Osteoblast (primary cell): ENCODE results near the gene KCTD13. TPM values are rescaled to one million over a fixed set of nuclear protein-coding genes. Genes with fewer than 3 reads are reported as not detected.
A peak's percentile ranks its signal among the peaks of the same experiment; 100 is the strongest.
"Not testable (repeated sequence)": the region's sequence is repeated elsewhere in the genome, so short reads cannot be mapped to it uniquely, and the experiment has no call there.

Experiments used
- DNase-seq: peaks from one replicate; pipeline ENCODE4 v3.0.0; 2011; ENCODE audit warnings: low spot score, mixed read lengths; ENCODE audit not compliant: insufficient read length; ENCODE audit errors: missing footprints
- H2AFZ ChIP-seq: 2 replicates; pipeline ENCODE4 v1.6.0; 2011; ENCODE audit warnings: mild to moderate bottlenecking, low read length
- H3K27ac ChIP-seq: 2 replicates; pipeline ENCODE4 v1.5.1; 2011; ENCODE audit warnings: mild to moderate bottlenecking, low read depth, low read length, moderate library complexity
- H3K27me3 ChIP-seq: 2 replicates; pipeline ENCODE4 v1.6.0; 2012; ENCODE audit warnings: mild to moderate bottlenecking, control low read depth, inconsistent platforms, low read length, moderate library complexity; ENCODE audit not compliant: insufficient read depth
- H3K36me3 ChIP-seq: 2 replicates; pipeline ENCODE4 v1.5.1; 2011; ENCODE audit warnings: mild to moderate bottlenecking, low read length, control low read depth, moderate library complexity; ENCODE audit not compliant: insufficient read depth
- H3K4me1 ChIP-seq: 2 replicates; pipeline ENCODE4 v1.5.1; 2011; ENCODE audit warnings: mild to moderate bottlenecking, low read length, control low read depth, moderate library complexity; ENCODE audit not compliant: insufficient read depth
- H3K4me2 ChIP-seq: 2 replicates; pipeline ENCODE4 v1.6.0; 2011; ENCODE audit warnings: mild to moderate bottlenecking, low read length; ENCODE audit not compliant: insufficient read depth
- H3K4me3 ChIP-seq: fragments of 200-600 bp; sonication (generic); 3 replicates; pipeline ENCODE4 v1.5.1; 2012; ENCODE audit warnings: mild to moderate bottlenecking, low read length, inconsistent platforms; ENCODE audit not compliant: insufficient read depth
- H3K79me2 ChIP-seq: 2 replicates; pipeline ENCODE4 v1.6.0; 2012; ENCODE audit warnings: mild to moderate bottlenecking, low read length, control low read depth, inconsistent platforms; ENCODE audit not compliant: insufficient read depth
- H3K9me3 ChIP-seq: 2 replicates; pipeline ENCODE4 v1.5.1; 2011; ENCODE audit warnings: low read depth, low read length, control low read depth
- H4K20me1 ChIP-seq: 2 replicates; pipeline ENCODE4 v1.6.0; 2012; ENCODE audit warnings: mild to moderate bottlenecking, low read length, control low read depth; ENCODE audit not compliant: insufficient read depth
- CTCF ChIP-seq: IDR thresholded peaks from 2 replicates; pipeline ENCODE4 v1.5.1; 2011; ENCODE audit warnings: mild to moderate bottlenecking, low read depth, low read length, moderate library complexity; ENCODE audit errors: extremely low read depth
- total RNA-seq: library from RNA; depleted of rRNA; stranded (reverse); fragments of >200 nt; gene quantifications from 2 replicates; pipeline ENCODE4 v1.2.3, GENCODE V29; 2012

KCTD13 gene
- total RNA-seq, 1 donor, result 11.9 TPM

GRCh38 chr16:29871822-29872546, 54.0 kb downstream of the KCTD13 start:
- Histone ChIP-seq H3K9me3 (no peaks in the 10 kb centered on the region), H4K20me1 (no peaks in the 10 kb centered on the region), H2AFZ (no peak overlapping the region)

GRCh38 chr16:29869067-29869466, 57.0 kb downstream of the KCTD13 start:
- not testable (repeated sequence) for H3K4me2 ChIP-seq, H3K9me3 ChIP-seq, H3K4me1 ChIP-seq, H4K20me1 ChIP-seq, H3K27ac ChIP-seq, H3K27me3 ChIP-seq, H3K36me3 ChIP-seq, H3K4me3 ChIP-seq, H3K79me2 ChIP-seq, DNase-seq, H2AFZ ChIP-seq

More at GRCh38 chr16:29871822-29872546, 54.0 kb downstream of the KCTD13 start:
- H3K4me1 ChIP-seq, result no peaks in the 10 kb centered on the region
- no peak for TF ChIP-seq CTCF
- H3K4me3 ChIP-seq, result no peak overlapping the region
- no peaks in the 10 kb centered on the region for H3K36me3 ChIP-seq
- no peak overlapping the region for H3K4me2 ChIP-seq
- no peak overlapping the region for H3K27ac ChIP-seq
- DNase-seq, result peak; percentile 73
- no peaks in the 10 kb centered on the region for H3K79me2 ChIP-seq
- peaks cover 19% of the 10 kb centered on the region for H3K27me3 ChIP-seq

- H3K4me1 ChIP-seq, result peaks cover 3% of the 10 kb centered on the region
- TF ChIP-seq CTCF, result no peak
- H3K4me3 ChIP-seq, result no peak overlapping the region
- H3K27me3 ChIP-seq, result no peaks in the 10 kb centered on the region
- no peak overlapping the region for H3K27ac ChIP-seq
- H3K79me2 ChIP-seq, result no peaks in the 10 kb centered on the region
- peak; percentile 39 for DNase-seq
- H3K4me2 ChIP-seq, result no peak overlapping the region
- no peaks in the 10 kb centered on the region for H3K36me3 ChIP-seq
- H2AFZ ChIP-seq, result no peak overlapping the region
- H4K20me1 ChIP-seq, result no peaks in the 10 kb centered on the region
- H3K9me3 ChIP-seq, result no peaks in the 10 kb centered on the region
Measured at GRCh38 chr16:29868396-29869009, 57.5 kb downstream of the KCTD13 start.

- TF ChIP-seq CTCF, result no peak
- no peak overlapping the region for H2AFZ ChIP-seq
- no peaks in the 10 kb centered on the region for H3K9me3 ChIP-seq
- H3K4me2 ChIP-seq, result no peak overlapping the region
- peak; percentile 18 for DNase-seq
- H4K20me1 ChIP-seq, result peaks cover 6% of the 10 kb centered on the region
- H3K79me2 ChIP-seq, result peaks cover 21% of the 10 kb centered on the region
- H3K27me3 ChIP-seq, result no peaks in the 10 kb centered on the region
- H3K4me1 ChIP-seq, result peaks cover 11% of the 10 kb centered on the region
- H3K4me3 ChIP-seq, result no peak overlapping the region
- H3K27ac ChIP-seq, result no peak overlapping the region
- peaks cover 10% of the 10 kb centered on the region for H3K36me3 ChIP-seq
Measured at GRCh38 chr16:29864205-29864604, 61.8 kb downstream of the KCTD13 start.
